ENCODE measurements around the gene KCNK17.

The KCNK17 gene

GRCh38 chr6:39338397-39338796 lies 24.2 kb upstream of the KCNK17 start:
- TF ChIP-seq CTCF (conservative IDR thresholded peaks at IDR 0.05; ENCODE audit: low read length) = no peak
- H3K4me3 ChIP-seq (ENCODE audit: low read length) = no peak overlapping the region
- DNase-seq (ENCODE audit: low read depth) = no peak

DNA sequence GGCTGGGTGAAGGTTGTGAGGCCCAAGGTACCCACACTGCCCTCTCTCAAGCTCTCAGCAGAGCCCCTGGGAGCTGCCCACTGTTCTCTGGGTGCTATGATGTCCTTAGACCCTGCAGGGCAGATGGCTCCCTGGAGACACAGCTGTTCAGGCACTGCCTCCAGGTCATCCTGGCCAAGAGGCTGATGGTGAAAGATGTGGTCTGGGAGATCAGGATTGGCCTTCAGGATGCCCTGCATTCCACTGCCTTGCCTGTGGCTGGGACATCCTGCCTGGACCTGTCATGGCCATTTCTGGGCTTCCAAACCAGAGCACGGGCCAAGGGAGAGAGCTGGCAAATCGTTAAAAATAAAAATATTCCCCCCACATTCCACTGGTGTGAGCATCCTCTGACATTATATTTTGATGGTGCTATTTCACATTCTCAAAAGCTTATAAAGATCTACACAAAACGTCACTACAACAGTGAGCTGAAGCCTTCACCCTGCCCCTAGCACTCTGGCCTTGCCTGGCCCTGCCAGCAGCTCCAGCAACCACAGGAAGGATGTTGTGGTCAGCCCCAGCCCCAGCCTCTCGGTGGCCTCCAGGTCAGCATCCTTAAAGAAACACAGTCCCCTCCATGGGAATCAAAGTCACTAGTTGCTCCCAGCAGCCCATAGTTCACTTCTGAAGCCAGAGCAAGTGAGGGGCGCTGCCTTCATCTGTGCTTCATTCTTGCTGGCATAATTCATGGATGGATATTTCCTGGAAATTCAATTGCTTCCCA lies 21.7 kb upstream of the KCNK17 start:
- no peak overlapping the region for H3K4me3 ChIP-seq (ENCODE audit: low read length)
- no peak for TF ChIP-seq CTCF (conservative IDR thresholded peaks at IDR 0.05; ENCODE audit: low read length)
- DNase-seq (ENCODE audit: low read depth) = peak; percentile 45

GRCh38 chr6:39333644-39334438 lies 19.6 kb upstream of the KCNK17 start:
- TF ChIP-seq CTCF (conservative IDR thresholded peaks at IDR 0.05; ENCODE audit: low read length) = no peak
- DNase-seq (ENCODE audit: low read depth) = no peak

GRCh38 chr6:39330476-39330875 lies 16.3 kb upstream of the KCNK17 start:
- no peak overlapping the region for H3K4me3 ChIP-seq (ENCODE audit: low read length)
- DNase-seq (ENCODE audit: low read depth) = no peak
- TF ChIP-seq CTCF (conservative IDR thresholded peaks at IDR 0.05; ENCODE audit: low read length) = no peak

More at GRCh38 chr6:39333644-39334438, 19.6 kb upstream of the KCNK17 start:
- H3K4me3 ChIP-seq (ENCODE audit: low read length) = no peak overlapping the region

DNA sequence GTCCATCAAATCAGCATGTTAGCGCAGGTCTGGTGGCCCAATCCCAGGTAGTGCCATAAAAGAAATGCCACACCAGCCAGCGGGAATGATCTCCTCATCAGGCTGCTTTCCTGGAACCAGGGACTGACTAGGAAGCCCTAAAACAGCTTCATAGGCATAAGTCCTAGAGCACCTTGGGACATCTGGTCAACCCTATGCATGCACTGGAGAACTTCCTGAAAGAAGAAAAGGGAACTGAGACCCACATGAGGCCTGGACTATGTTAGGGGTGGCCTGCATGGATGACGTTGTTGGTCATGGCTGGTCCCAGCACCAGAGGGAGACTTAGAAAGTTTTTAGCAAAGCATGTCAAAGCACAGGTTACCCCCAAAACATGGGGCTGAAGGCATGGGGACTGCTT lies 15.8 kb upstream of the KCNK17 start:
- no peak for DNase-seq (ENCODE audit: low read depth)
- no peak overlapping the region for H3K4me3 ChIP-seq (ENCODE audit: low read length)
- TF ChIP-seq CTCF (conservative IDR thresholded peaks at IDR 0.05; ENCODE audit: low read length) = no peak

GRCh38 chr6:39328066-39328465 lies 13.8 kb upstream of the KCNK17 start:
- DNase-seq (ENCODE audit: low read depth) = no peak
- H3K4me3 ChIP-seq (ENCODE audit: low read length) = no peak overlapping the region
- TF ChIP-seq CTCF (conservative IDR thresholded peaks at IDR 0.05; ENCODE audit: low read length) = no peak

DNA sequence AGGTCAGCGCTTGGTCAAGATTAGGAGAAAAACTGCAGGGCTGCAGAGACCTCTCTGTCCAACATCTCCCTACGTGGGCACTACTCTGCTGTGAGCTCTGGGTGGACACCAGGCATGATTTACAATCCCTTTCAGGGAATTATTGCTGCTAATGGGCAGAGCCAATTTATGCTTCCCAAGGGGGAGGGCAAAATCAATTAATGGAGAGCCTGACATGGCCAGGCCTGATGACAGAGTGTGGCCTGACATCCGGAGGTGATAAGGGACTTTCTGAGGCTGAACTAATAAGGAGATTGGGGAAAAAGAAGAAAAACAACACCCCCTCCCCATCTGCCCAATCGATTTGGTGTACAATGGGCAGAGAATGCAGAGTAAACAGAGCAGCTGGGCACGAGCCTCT lies 13.3 kb upstream of the KCNK17 start:
- TF ChIP-seq CTCF (conservative IDR thresholded peaks at IDR 0.05; ENCODE audit: low read length) = no peak
- H3K4me3 ChIP-seq (ENCODE audit: low read length) = no peak overlapping the region
- no peak for DNase-seq (ENCODE audit: low read depth)

Data from AG10803 (cell line).